Esophagus muscularis mucosa (tissue), 4 donors: ENCODE measurements around the gene LIMK1. TPM values are rescaled to one million over a fixed set of nuclear protein-coding genes. Genes with fewer than 3 reads are reported as not detected.

ENCODE experiments used
- DNase-seq: peaks from one replicate; pipeline ENCODE4 v3.0.0-alpha.2; 2017; ENCODE audit errors: extremely low spot score
- H3K27ac ChIP-seq, 4 donors: fragments of 200-600 bp; sonication (generic); replicated peaks in 1 of 4; 1 replicate in 3 of 4; 2 replicates in 1 of 4; pipeline ENCODE4 v1.5.1; 2016 to 2019; ENCODE audit warnings: mild to moderate bottlenecking in 1 of 4
- H3K27me3 ChIP-seq, 4 donors: fragments of 200-600 bp; sonication (generic); one replicate each; pipeline versions ENCODE4 v1.5.1 to v1.6.0; 2016 to 2019
- H3K36me3 ChIP-seq, 4 donors: fragments of 200-600 bp; sonication (generic); one replicate each; pipeline ENCODE4 v1.5.1; 2016 to 2019
- H3K4me1 ChIP-seq, 4 donors: fragments of 200-600 bp; sonication (generic); one replicate each; pipeline ENCODE4 v1.5.1; 2016 to 2019
- H3K4me3 ChIP-seq, 4 donors: fragments of 200-600 bp; sonication (generic); 1 replicate in 2 of 4; 2 replicates in 2 of 4; pipeline ENCODE4 v1.5.1; 2016 to 2019; ENCODE audit warnings: mild to moderate bottlenecking in 4 of 4, moderate library complexity in 1 of 4
- H3K9me3 ChIP-seq, 4 donors: fragments of 200-600 bp; sonication (generic); 1 replicate in 3 of 4; 2 replicates in 1 of 4; pipeline ENCODE4 v1.5.1; 2016 to 2019
- EP300 ChIP-seq: sonication (generic); formaldehyde crosslinking; IDR thresholded peaks from one replicate; pipeline ENCODE4 v1.6.1; 2017; ENCODE audit warnings: antibody characterized with exemption
- POLR2A ChIP-seq: fragments of 450-650 bp; IDR thresholded peaks from one replicate; pipeline ENCODE4 v1.6.1; 2017; ENCODE audit warnings: antibody characterized with exemption, moderate library complexity, mild to moderate bottlenecking, low read depth
- POLR2AphosphoS5 ChIP-seq, 2 donors: sonication (generic); formaldehyde crosslinking; IDR thresholded peaks; one replicate each; pipeline ENCODE4 v1.6.1; 2017; ENCODE audit warnings: antibody characterized with exemption in 2 of 2
- WGBS: methylation state at CpG from one replicate; pipeline ENCODE4 v1.1.5; 2018; 5-methylcytosine and 5-hydroxymethylcytosine counted together
- intact Hi-C: fragments of 100-400 bp; cut with DNase I; formaldehyde crosslinking; loops from one replicate; pipeline ENCODE4 v1.15.1; 2023
- total RNA-seq, 4 donors: library from RNA; depleted of rRNA; stranded (reverse); fragments of >200 nt; gene quantifications; one replicate each; pipeline versions ENCODE4 v1.1.0 to v1.2.1, GENCODE V29; 2016
- TF ChIP-seq, protein P1 (sequence below), 3 experiments: fragments of 200-600 bp in 2 of 3; fragments of 450-650 bp in 1 of 3; sonication (generic) in 2 of 3; IDR thresholded peaks; one replicate each; pipeline ENCODE4 v1.5.1; 2017 to 2019; ENCODE audit warnings: antibody characterized with exemption in 3 of 3, mild to moderate bottlenecking in 2 of 3, moderate library complexity in 1 of 3

Gene LIMK1
- total RNA-seq, 4 donors from 2014 or later, result 10.0 to 19.3 (median 11.9) TPM

DNA sequence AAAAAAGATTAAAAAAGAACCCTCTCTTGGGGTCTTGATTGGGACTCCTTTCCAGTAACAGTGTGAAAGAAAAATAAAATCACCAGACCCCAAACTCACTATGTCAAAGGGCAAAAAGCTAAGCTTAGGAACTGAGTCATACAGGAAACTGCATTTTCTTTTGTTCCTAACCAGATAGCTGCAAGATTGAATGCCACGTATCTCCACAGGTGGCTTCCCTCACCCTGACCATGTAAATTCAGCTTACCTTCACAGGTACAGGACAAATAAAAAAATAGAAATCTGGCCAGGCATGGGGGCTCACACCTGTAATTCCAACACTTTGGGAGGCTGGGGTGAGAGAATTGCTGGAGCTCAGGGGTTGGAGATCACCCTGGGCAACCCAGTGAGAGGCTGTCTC lies 58.1 kb downstream of the LIMK1 start:
- no peaks in the 10 kb centered on the region for H3K27me3 ChIP-seq
- H3K27ac ChIP-seq, result no peak overlapping the region
- H3K36me3 ChIP-seq, result no peaks in the 10 kb centered on the region
- WGBS, result 78% methylated on average over 1 of the region's 1 CpG
- TF ChIP-seq POLR2A, result no peak
- TF ChIP-seq, protein P1, sequence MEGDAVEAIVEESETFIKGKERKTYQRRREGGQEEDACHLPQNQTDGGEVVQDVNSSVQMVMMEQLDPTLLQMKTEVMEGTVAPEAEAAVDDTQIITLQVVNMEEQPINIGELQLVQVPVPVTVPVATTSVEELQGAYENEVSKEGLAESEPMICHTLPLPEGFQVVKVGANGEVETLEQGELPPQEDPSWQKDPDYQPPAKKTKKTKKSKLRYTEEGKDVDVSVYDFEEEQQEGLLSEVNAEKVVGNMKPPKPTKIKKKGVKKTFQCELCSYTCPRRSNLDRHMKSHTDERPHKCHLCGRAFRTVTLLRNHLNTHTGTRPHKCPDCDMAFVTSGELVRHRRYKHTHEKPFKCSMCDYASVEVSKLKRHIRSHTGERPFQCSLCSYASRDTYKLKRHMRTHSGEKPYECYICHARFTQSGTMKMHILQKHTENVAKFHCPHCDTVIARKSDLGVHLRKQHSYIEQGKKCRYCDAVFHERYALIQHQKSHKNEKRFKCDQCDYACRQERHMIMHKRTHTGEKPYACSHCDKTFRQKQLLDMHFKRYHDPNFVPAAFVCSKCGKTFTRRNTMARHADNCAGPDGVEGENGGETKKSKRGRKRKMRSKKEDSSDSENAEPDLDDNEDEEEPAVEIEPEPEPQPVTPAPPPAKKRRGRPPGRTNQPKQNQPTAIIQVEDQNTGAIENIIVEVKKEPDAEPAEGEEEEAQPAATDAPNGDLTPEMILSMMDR (IDR thresholded peaks at IDR 0.05), result no peak
- TF ChIP-seq POLR2AphosphoS5 (IDR thresholded peaks at IDR 0.05), result no peak
- no peak for TF ChIP-seq EP300
- no peak for DNase-seq
- H3K4me1 ChIP-seq, result no peaks in the 10 kb centered on the region
- intact Hi-C loops, result no loop called here
- no peaks in the 10 kb centered on the region for H3K9me3 ChIP-seq
- H3K4me3 ChIP-seq, result no peak overlapping the region

DNA sequence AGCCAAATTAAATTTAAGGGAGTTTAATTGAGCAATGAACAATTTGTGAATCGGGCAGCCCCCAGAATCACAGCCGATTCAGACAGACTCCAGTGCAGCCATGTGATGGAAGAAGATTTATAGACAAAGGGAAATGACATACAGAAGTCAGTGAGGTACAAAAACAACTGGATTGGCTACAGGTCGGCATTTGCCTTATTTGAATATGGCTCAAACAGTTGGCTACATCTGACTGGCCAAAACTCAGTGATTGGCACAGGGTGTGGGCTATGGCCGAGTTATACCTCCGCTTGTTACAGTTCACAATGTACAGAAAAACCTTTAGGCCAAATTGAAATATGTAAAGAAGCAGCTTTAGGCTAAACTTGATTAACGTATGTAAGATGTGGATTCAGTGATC lies 59.8 kb downstream of the LIMK1 start:
- Histone ChIP-seq H3K36me3 (no peaks in the 10 kb centered on the region), H3K27me3 (no peaks in the 10 kb centered on the region), H3K4me1 (no peaks in the 10 kb centered on the region), H3K4me3 (no peak overlapping the region), H3K9me3 (no peaks in the 10 kb centered on the region), H3K27ac (no peak overlapping the region)
- TF ChIP-seq EP300, result no peak
- TF ChIP-seq POLR2A, result no peak
- TF ChIP-seq POLR2AphosphoS5 (IDR thresholded peaks at IDR 0.05), result no peak
- TF ChIP-seq, protein P1 (IDR thresholded peaks at IDR 0.05), result no peak
- intact Hi-C loops, result no loop called here
- no peak for DNase-seq
- WGBS, result 54% methylated on average over 6 of the region's 6 CpGs

DNA sequence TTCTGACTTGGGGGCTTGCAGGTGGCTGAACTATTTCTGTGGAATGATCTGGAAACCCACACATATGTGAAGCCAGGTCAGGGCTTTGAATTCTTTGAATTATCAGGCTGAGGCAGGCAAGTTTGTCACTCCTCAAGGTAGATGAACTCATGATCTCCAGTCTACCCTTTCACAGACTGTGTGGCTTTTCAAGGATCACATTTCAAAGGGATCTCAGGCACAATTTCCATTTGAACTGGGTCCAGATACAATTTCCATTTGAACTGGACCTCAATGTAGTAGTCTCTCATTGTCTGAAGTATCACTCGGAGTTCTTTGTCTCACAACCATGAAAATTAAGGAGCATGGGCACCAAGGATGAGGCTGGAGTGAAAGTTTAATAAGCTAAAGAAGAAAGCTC lies 64.9 kb downstream of the LIMK1 start:
- Histone ChIP-seq H3K4me3 (no peak overlapping the region), H3K4me1 (no peaks in the 10 kb centered on the region), H3K9me3 (no peaks in the 10 kb centered on the region), H3K27ac (no peak overlapping the region), H3K36me3 (no peaks in the 10 kb centered on the region), H3K27me3 (no peaks in the 10 kb centered on the region)
- intact Hi-C loops, result no loop called here
- no peak for TF ChIP-seq POLR2AphosphoS5 (IDR thresholded peaks at IDR 0.05)
- TF ChIP-seq, protein P1 (IDR thresholded peaks at IDR 0.05), result no peak
- TF ChIP-seq POLR2A, result no peak
- DNase-seq, result no peak
- 100% methylated on average over 1 of the region's 1 CpG for whole genome bisulfite sequencing

DNA sequence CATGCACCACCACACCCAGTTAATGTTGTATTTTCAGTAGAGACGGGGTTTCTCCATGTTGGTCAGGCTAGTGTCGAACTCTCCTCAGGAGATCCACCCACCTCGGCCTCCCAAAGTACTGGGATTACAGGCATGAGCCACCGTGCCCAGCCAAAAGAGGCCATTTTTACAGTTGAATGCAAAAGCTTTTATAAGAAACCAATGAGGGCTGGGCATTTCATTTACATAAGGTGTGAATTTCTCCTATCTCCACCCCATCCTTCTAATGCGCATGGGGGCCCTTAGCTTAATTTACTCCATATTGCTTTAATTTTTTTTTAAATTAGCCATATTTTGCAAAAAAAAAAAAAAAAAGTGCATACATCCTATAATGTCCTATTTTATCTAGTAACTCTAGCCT lies 65.5 kb downstream of the LIMK1 start:
- no peaks in the 10 kb centered on the region for H3K4me1 ChIP-seq
- no peak overlapping the region for H3K4me3 ChIP-seq
- no peak overlapping the region for H3K27ac ChIP-seq
- TF ChIP-seq POLR2AphosphoS5 (IDR thresholded peaks at IDR 0.05) (no peak), EP300 (no peak), POLR2A (no peak)
- TF ChIP-seq, protein P1 (IDR thresholded peaks at IDR 0.05), result no peak
- H3K9me3 ChIP-seq, result no peaks in the 10 kb centered on the region
- DNase-seq, result no peak
- intact Hi-C loops, result no loop called here
- no peaks in the 10 kb centered on the region for H3K36me3 ChIP-seq
- H3K27me3 ChIP-seq, result no peaks in the 10 kb centered on the region
- 100% methylated on average over 4 of the region's 5 CpGs for WGBS

DNA sequence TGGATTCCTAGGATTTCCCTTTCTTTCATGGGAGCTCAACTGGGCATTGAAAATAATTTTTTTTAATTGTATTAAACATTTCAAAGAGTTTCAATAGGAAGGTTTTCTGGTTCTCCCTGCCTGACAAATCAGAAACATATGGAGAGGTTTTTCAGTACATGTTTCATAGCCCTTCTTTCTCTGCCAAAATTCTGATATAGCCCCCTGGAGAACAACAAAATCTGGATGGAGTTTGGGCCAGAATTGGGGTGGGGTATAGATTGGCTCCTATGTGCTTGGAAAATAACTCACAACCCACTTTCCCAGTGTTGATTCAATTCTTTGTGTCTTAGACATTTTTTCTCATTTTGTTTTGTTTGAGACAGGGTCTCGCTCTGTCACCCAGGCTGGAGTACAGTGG lies 66.0 kb downstream of the LIMK1 start:
- Histone ChIP-seq H3K4me1 (no peaks in the 10 kb centered on the region), H3K27ac (no peak overlapping the region), H3K9me3 (no peaks in the 10 kb centered on the region), H3K27me3 (no peaks in the 10 kb centered on the region), H3K4me3 (no peak overlapping the region), H3K36me3 (no peaks in the 10 kb centered on the region)
- TF ChIP-seq POLR2A (no peak), EP300 (no peak), POLR2AphosphoS5 (IDR thresholded peaks at IDR 0.05) (no peak)
- TF ChIP-seq, protein P1 (IDR thresholded peaks at IDR 0.05), result no peak
- no peak for DNase-seq
- WGBS, result 100% methylated on average over 1 of the region's 1 CpG
- intact Hi-C loops, result no loop called here
